RWPE1 (cell line): ENCODE measurements around the gene FAM180B.
"Not testable (repeated sequence)": the region's sequence is repeated elsewhere in the genome, so short reads cannot be mapped to it uniquely, and the experiment has no call there.

Source experiments
- CTCF ChIA-PET: fragments of 350-600 bp; sonication (Branson Sonifier 250); formaldehyde crosslinking; extraction: SDS; loops from one replicate; lab custom pipeline; 2021; lab: Yijun Ruan, JAX
- POLR2A ChIA-PET: fragments of 400-600 bp; formaldehyde crosslinking; extraction: SDS; loops from one replicate; lab custom pipeline; 2020; ENCODE audit warnings: antibody characterized with exemption; ENCODE audit not compliant: low non-redundant PET; lab: Yijun Ruan, JAX
- DNase-seq: peaks from one replicate; pipeline ENCODE4 v3.0.0; 2012; ENCODE audit warnings: low spot score
- H3K27ac ChIP-seq: fragments of 450-650 bp; 2 replicates; pipeline ENCODE4 v1.5.1; 2017
- TF ChIP-seq, protein P1 (sequence below): fragments of 450-650 bp; conservative IDR thresholded peaks from 2 replicates; pipeline ENCODE4 v1.5.1; 2017; ENCODE audit warnings: low read depth, mild to moderate bottlenecking

FAM180B gene

DNA sequence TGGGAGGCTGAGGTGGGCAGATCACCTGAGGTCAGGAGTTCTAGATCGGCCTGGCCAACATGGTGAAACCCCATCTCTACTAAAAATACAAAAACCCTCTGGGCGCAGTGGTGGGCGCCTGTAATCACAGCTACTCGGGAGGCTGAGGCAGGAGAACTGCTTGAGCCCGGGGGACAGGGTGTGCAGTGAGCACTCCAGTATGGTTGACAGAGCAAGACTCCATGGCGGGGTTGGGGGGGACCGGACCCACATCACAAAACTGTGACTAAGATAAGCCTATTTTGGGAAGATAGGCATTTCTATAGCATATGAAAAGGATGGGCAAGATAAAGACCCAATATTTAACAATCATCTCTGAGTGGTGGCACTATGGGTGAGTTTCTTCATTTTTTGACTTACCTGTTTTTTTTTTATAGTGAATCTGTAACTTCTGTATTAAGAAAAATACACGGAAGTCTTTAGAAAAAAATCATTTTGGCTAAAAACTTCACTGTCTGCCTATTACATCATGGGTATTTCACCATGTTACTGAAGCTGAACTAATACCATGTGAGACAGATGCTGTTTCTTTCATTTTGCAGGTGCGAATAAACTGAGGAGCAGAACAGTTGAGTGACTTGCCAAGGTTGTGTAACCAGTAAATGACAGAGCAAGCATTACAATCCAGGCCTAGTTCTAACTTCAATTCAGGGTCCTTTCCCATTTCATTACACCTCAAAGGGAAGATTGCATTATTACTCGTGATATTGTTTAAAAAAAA is 36.0 kb upstream of the FAM180B start:
- DNase-seq: no peak
- peak overlapping the region; percentile 50 for H3K27ac ChIP-seq
- TF ChIP-seq, protein P1, sequence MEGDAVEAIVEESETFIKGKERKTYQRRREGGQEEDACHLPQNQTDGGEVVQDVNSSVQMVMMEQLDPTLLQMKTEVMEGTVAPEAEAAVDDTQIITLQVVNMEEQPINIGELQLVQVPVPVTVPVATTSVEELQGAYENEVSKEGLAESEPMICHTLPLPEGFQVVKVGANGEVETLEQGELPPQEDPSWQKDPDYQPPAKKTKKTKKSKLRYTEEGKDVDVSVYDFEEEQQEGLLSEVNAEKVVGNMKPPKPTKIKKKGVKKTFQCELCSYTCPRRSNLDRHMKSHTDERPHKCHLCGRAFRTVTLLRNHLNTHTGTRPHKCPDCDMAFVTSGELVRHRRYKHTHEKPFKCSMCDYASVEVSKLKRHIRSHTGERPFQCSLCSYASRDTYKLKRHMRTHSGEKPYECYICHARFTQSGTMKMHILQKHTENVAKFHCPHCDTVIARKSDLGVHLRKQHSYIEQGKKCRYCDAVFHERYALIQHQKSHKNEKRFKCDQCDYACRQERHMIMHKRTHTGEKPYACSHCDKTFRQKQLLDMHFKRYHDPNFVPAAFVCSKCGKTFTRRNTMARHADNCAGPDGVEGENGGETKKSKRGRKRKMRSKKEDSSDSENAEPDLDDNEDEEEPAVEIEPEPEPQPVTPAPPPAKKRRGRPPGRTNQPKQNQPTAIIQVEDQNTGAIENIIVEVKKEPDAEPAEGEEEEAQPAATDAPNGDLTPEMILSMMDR: no peak
- CTCF ChIA-PET: no interaction called here
- POLR2A ChIA-PET: no interaction called here

DNA sequence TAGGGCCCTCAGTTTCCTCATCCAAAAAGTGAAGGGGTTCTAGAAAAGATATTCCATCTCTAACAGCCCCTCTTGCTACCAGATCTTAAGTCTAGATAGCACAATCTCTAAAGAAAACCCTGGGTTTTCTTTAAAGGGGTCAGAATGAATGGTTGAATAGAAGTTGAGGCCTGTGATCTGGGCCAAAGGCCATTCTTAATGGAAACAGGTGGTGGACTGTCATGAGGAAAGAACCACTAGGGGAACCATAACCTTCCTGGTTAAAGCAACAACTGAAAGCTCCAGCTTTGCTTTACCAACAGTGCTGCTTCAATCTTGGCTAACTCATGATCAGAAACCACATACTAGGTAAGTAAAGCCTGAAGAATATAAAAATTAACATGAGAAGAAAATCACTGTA is 35.4 kb upstream of the FAM180B start:
- CTCF ChIA-PET: no interaction called here
- TF ChIP-seq, protein P1: 0 out of 2 replicates have a peak, but pooled peaks have one; percentile 12

DNA sequence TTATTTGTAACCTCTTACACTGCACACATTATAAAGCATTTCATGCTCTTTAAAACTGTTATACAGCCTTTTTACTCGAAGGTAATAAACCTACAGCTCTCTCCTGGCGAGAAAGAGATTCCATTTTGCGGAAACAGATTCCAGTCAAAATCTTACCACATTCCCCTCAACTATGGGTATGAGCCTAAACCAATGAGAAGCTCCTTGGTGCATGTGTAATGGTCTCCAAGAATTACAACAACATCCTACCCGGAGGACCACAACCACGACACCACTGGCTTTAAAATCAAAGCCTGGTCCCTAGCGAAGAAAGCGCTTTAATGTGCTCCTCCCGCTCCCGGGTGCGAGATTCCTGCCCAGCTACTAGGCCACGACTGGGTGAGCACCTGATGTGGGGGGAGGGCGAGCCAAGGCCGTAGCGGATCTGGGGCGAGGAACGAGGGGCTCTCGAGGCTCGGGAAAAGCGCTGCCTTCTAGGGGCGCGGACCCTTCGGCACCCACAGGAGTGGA is 34.4 kb upstream of the FAM180B start:
- TF ChIP-seq, protein P1: no peak
- POLR2A ChIA-PET: no interaction called here
- DNase-seq: peak; percentile 20
- H3K27ac ChIP-seq: peak overlapping the region; percentile 91
- CTCF ChIA-PET: interaction anchor here (0.6 to 2.0 kb wide), 5 partner anchors 13 to 108 kb away, joined by 3 to 11 read pairs (median 3); no protein-coding TSS in a partner anchor

More for the DNA sequence above, 35.4 kb upstream of the FAM180B start:
- POLR2A ChIA-PET: no interaction called here
- H3K27ac ChIP-seq: no peak overlapping the region
- DNase-seq: no peak

DNA sequence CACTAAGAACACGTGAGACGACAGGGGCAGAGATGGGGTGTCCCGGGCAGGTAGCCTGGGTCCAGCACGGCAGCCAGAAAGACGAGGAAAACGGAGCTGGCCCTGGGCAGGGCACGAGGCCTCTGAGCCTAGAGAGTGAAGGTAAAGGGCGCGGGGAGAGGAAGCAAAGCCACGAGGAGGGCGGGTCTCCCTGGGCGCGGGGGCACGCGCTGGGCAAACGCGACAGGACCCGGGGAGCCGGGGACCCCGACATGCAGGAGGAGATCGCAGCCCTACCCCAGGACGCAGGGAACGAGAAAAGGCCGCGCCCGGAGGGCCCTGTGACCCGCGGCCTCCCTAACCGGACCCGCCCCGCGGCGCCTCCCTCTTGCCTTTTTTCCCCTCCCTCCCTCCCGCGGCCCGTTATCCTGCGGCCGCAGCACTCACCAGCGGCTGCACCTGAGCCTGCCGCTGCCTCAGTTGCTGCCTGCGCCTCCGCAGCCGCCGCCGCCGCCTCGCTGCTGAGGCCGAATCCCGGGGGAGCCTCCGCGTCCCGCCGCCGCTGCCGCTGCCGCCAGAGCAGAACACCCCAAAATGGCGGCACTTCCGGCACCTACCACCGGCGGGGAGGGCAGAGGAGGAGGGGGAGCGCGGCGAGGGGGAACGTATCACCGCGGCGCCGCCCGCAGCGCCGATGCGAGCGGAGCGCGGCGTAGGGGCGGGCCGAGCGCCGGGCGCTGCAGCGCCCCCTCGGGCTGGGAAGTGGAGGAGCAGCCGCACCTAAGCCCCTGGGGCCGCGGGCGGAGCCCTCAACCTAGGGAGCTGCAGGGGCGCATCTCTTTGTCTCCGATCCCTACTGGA is 33.7 kb upstream of the FAM180B start, which contains the start of gene CELF1:
Gene CELF1 (minus strand): TSS at position 567 of the 840 bp plus-strand sequence. CDS start 53,609 bp downstream, outside the sequence.
- ChIA-PET POLR2A (no interaction called here), CTCF (interaction anchor here (0.6 to 2.0 kb wide), 14 partner anchors 12 to 1205 kb away, joined by 3 to 11 read pairs (median 3); no protein-coding TSS in a partner anchor)
- peak; percentile 77 for DNase-seq
- TF ChIP-seq, protein P1: peak; percentile 96
- H3K27ac ChIP-seq: peak within 1 kb of the TSS; percentile 91

DNA sequence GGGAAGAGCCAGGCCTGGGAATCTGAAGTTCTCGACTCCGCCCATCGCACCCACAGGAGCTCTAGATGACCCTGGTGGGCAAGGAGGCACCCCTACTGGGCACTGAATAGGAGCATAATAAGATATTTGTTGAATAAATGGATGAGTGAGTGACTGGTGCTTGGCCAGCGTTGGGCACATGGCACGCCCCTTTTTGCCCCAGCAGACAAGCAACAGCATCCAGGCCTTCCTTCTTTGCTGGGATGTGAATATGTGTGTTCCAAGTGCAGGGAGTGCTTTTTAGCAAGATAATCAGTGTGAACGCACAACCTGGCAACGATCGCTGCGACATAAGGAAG is 33.1 kb upstream of the FAM180B start:
- ChIA-PET CTCF (interaction anchor here (0.6 to 2.0 kb wide), 11 partner anchors 11 to 1205 kb away, joined by 3 to 11 read pairs (median 3); no protein-coding TSS in a partner anchor), POLR2A (no interaction called here)
- TF ChIP-seq, protein P1: peak; percentile 42
- H3K27ac ChIP-seq: peak overlapping the region; percentile 91
- no peak for DNase-seq

DNA sequence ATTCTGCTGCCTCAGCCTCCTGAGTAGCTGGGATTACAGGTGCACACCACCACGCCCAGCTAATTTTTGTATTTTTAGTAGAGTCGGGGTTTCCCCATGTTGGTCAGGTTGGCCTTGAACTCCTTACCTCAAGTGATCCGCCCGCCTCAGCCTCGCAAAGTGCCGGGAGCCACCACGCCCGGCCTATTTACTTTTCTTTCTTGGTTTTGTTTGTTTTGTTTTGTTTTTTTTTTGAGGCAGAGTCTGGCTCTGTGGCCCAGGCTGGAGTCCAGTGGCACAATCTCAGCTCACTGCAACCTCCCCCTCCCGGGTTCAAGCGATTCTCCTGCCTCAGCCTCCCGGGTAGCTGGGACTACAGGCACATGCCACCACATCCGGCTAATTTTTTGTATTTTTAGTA is 29.5 kb upstream of the FAM180B start:
- POLR2A ChIA-PET, H3K27ac ChIP-seq, DNase-seq, CTCF ChIA-PET: not testable (repeated sequence)
